HCT116 (cell line): ENCODE measurements around the gene NPDC1. TPM values are rescaled to one million over a fixed set of nuclear protein-coding genes. Genes with fewer than 3 reads are reported as not detected.

ENCODE experiments used
- ATAC-seq: fragments of 200-7000 bp; cut with Tn5 transposase; 2 replicates; pipeline ENCODE4 v1.9.1; 2020; ENCODE audit warnings: mild to moderate bottlenecking, moderate library complexity
- BruUV-seq: library from RNA; stranded (reverse); fragments of 400-500 nt; replicated peaks from 2 replicates; lab custom pipeline; 2021; lab: Mats Ljungman, UMichigan
- CTCF ChIA-PET: fragments of 300-600 bp; sonication (Branson Sonifier 250); formaldehyde crosslinking; loops from one replicate; lab custom pipeline; 2021; ENCODE audit warnings: antibody characterized with exemption; lab: Charles Lee
- POLR2A ChIA-PET: fragments of 300-600, 350-600 bp; sonication (Branson Sonifier 250); formaldehyde crosslinking; loops from one replicate; lab custom pipeline; 2021; ENCODE audit warnings: antibody characterized with exemption; lab: Charles Lee
- RAD21 ChIA-PET, 2 experiments: fragments of 300-600 bp; sonication (Branson Sonifier 250); formaldehyde crosslinking; loops; one replicate each; lab custom pipeline; 2023; ENCODE audit warnings: low total read pairs in 2 of 2; ENCODE audit not compliant: uncharacterized antibody in 2 of 2, unreplicated experiment in 2 of 2, low non-redundant PET in 1 of 2; lab: Charles Lee
- DNase-seq: peaks from one replicate; pipeline ENCODE4 v3.0.0-alpha.2; 2010; ENCODE audit warnings: low read depth, low spot score
- H2AFZ ChIP-seq: fragments of 200-600 bp; shearing (Covaris generic), sonication (generic); 2 replicates; pipeline ENCODE4 v1.6.1; 2017; ENCODE audit warnings: low read depth, mixed run types, mixed read lengths, antibody characterized with exemption, low read length; ENCODE audit not compliant: poor library complexity, severe bottlenecking
- H3K27ac ChIP-seq: 2 replicates; pipeline ENCODE4 v1.5.1; 2012; ENCODE audit warnings: low read depth, low read length
- H3K27me3 ChIP-seq: fragments of 200-600 bp; sonication (generic); 2 replicates; pipeline ENCODE4 v1.6.1; 2016; ENCODE audit warnings: mixed run types, low read length, mixed read lengths; ENCODE audit not compliant: insufficient read depth
- H3K36me3 ChIP-seq, 2 experiments: fragments of 200-500 bp in 1 of 2; fragments of 200-600 bp in 1 of 2; sonication (Bioruptor generic) in 1 of 2; sonication (generic) in 1 of 2; 2 replicates each; pipeline versions ENCODE4 v1.5.1 to v1.6.1; 2014 to 2016; ENCODE audit warnings: low read length in 2 of 2, inconsistent platforms in 1 of 2, mixed read lengths in 1 of 2, mixed run types in 1 of 2; ENCODE audit not compliant: insufficient read depth in 2 of 2, control insufficient read depth in 1 of 2
- H3K4me1 ChIP-seq, 2 experiments: fragments of 200-600 bp in 1 of 2; sonication (generic) in 1 of 2; 2 replicates each; pipeline versions ENCODE4 v1.5.1 to v1.6.1; 2012 to 2017; ENCODE audit warnings: low read length in 2 of 2, inconsistent platforms in 1 of 2, mild to moderate bottlenecking in 1 of 2, mixed read lengths in 1 of 2, mixed run types in 1 of 2, moderate library complexity in 1 of 2; ENCODE audit not compliant: insufficient read depth in 2 of 2, control insufficient read depth in 1 of 2
- H3K4me2 ChIP-seq: fragments of 200-600 bp; sonication (generic); 2 replicates; pipeline ENCODE4 v1.6.1; 2017; ENCODE audit warnings: mixed run types, low read length, mixed read lengths
- H3K4me3 ChIP-seq, 2 experiments: fragments of 200-600 bp in 1 of 2; sonication (generic) in 1 of 2; replicated peaks in 1 of 2; 2 replicates each; pipeline ENCODE4 v1.5.1; 2011 to 2016; ENCODE audit warnings: low read length in 2 of 2, control low read depth in 1 of 2, low read depth in 1 of 2, mild to moderate bottlenecking in 1 of 2, mixed read lengths in 1 of 2, mixed run types in 1 of 2
- H3K79me2 ChIP-seq: fragments of 200-600 bp; sonication (generic); 2 replicates; pipeline ENCODE4 v1.6.1; 2017; ENCODE audit warnings: mild to moderate bottlenecking, mixed run types, low read length, moderate library complexity, mixed read lengths; ENCODE audit not compliant: insufficient read depth
- H3K9ac ChIP-seq: fragments of 200-600 bp; sonication (generic); 2 replicates; pipeline ENCODE4 v1.6.1; 2016; ENCODE audit warnings: low read length, mixed read lengths
- H3K9me2 ChIP-seq: fragments of 200-600 bp; sonication (generic), shearing (Covaris generic); 2 replicates; pipeline ENCODE4 v1.6.1; 2017; ENCODE audit warnings: mixed run types, mild to moderate bottlenecking, moderate library complexity; ENCODE audit not compliant: insufficient read depth
- H3K9me3 ChIP-seq, 2 experiments: fragments of 200-500 bp in 1 of 2; fragments of 200-600 bp in 1 of 2; sonication (Bioruptor generic) in 1 of 2; sonication (generic) in 1 of 2; 2 replicates each; pipeline ENCODE4 v1.6.1; 2014 to 2017; ENCODE audit warnings: low read length in 2 of 2, mixed read lengths in 2 of 2, inconsistent platforms in 1 of 2, low read depth in 1 of 2, mild to moderate bottlenecking in 1 of 2, mixed run types in 1 of 2, moderate library complexity in 1 of 2; ENCODE audit not compliant: control insufficient read depth in 1 of 2, insufficient read depth in 1 of 2
- H4K20me1 ChIP-seq: fragments of 200-600 bp; sonication (generic), shearing (Covaris generic); 2 replicates; pipeline ENCODE4 v1.6.1; 2017; ENCODE audit warnings: mixed run types, mild to moderate bottlenecking, moderate library complexity; ENCODE audit not compliant: insufficient read depth
- CEBPB ChIP-seq: IDR thresholded peaks from 2 replicates; pipeline ENCODE4 v1.6.1; 2012; ENCODE audit warnings: low read depth
- CTCF ChIP-seq, 3 experiments: fragments of 200-600 bp in 1 of 3; sonication (generic) in 1 of 3; IDR thresholded peaks in 2 of 3; conservative IDR thresholded peaks in 1 of 3; 2 replicates each; pipeline ENCODE4 v1.5.1; 2012 to 2017; ENCODE audit warnings: low read depth in 2 of 3, low read length in 2 of 3, antibody characterized with exemption in 1 of 3, borderline replicate concordance in 1 of 3, control low read depth in 1 of 3, mild to moderate bottlenecking in 1 of 3, mixed read lengths in 1 of 3, mixed run types in 1 of 3, moderate library complexity in 1 of 3; ENCODE audit not compliant: insufficient read depth in 1 of 3
- EGR1 ChIP-seq: IDR thresholded peaks from 2 replicates; pipeline ENCODE4 v1.6.1; 2012; ENCODE audit warnings: low read depth
- ELF1 ChIP-seq: IDR thresholded peaks from 2 replicates; pipeline ENCODE4 v1.6.1; 2012; ENCODE audit warnings: low read depth, borderline replicate concordance
- EZH2phosphoT487 ChIP-seq: fragments of 200-600 bp; IDR thresholded peaks from 2 replicates; pipeline ENCODE4 v1.6.1; 2018; ENCODE audit warnings: antibody characterized with exemption, borderline replicate concordance
- JUND ChIP-seq: IDR thresholded peaks from 2 replicates; pipeline ENCODE4 v1.6.1; 2012
- POLR2A ChIP-seq: IDR thresholded peaks from 2 replicates; pipeline ENCODE4 v1.7.0; 2011; ENCODE audit warnings: borderline replicate concordance; ENCODE audit not compliant: insufficient read depth, insufficient read length; ENCODE audit errors: extremely low read depth
- POLR2AphosphoS5 ChIP-seq: IDR thresholded peaks from 2 replicates; pipeline ENCODE4 v1.6.1; 2011; ENCODE audit warnings: mild to moderate bottlenecking, low read depth, low read length, moderate library complexity
- TCF7L2 ChIP-seq: IDR thresholded peaks from 2 replicates; pipeline ENCODE4 v1.7.0; 2011; ENCODE audit warnings: borderline replicate concordance, inconsistent platforms; ENCODE audit not compliant: insufficient read depth, insufficient read length; ENCODE audit errors: extremely low read depth
- YY1 ChIP-seq: IDR thresholded peaks from 2 replicates; pipeline ENCODE4 v1.6.1; 2011; ENCODE audit warnings: low read length, low read depth, moderate library complexity, mild to moderate bottlenecking; ENCODE audit not compliant: insufficient replicate concordance; ENCODE audit errors: extremely low read depth
- ZBTB33 ChIP-seq: IDR thresholded peaks from 2 replicates; pipeline ENCODE4 v1.6.1; 2011; ENCODE audit warnings: mild to moderate bottlenecking, low read length, moderate library complexity; ENCODE audit not compliant: insufficient replicate concordance; ENCODE audit errors: extremely low read depth
- ZFX ChIP-seq: fragments of 450-650 bp; IDR thresholded peaks from 2 replicates; pipeline ENCODE4 v1.6.1; 2017
- intact Hi-C: fragments of 100-400 bp; cut with micrococcal nuclease; formaldehyde crosslinking; loops from 2 replicates; pipeline ENCODE4 v1.10.0; 2022
- total RNA-seq: library from RNA; stranded (reverse); gene quantifications from one replicate; pipeline ENCODE4 v1.2.1, GENCODE V29; 2021; ENCODE audit not compliant: unreplicated experiment

Gene NPDC1
- total RNA-seq, 1 experiment from 2014 or later, result 98.8 TPM

- no peaks in the 10 kb centered on the region for H3K27me3 ChIP-seq
- H2AFZ ChIP-seq, result no peak within 1 kb of the TSS
- peak within 1 kb of the TSS; percentile 98 for H3K27ac ChIP-seq
- POLR2A ChIA-PET, result interaction anchor here (0.7 to 4.8 kb wide), 12 partner anchors 10 to 504 kb away, joined by 3 to 43 read pairs (median 4); partner anchors contain the start of genes LCNL1, SAPCD2, TUBB4B and UAP1L1
- H3K79me2 ChIP-seq, result peaks cover 14% of the 10 kb centered on the region; the same call in 1 of the 2 replicates
- no peaks in the 10 kb centered on the region for H3K9me3 ChIP-seq
- peak within 1 kb of the TSS; percentile 83 to 96 for H3K4me3 ChIP-seq
- no peaks in the 10 kb centered on the region for H4K20me1 ChIP-seq
- BruUV-seq, result no TSS peak
- 0 out of 4 replicates have a peak, but pooled peaks cover 0 to 4% of the 10 kb centered on the region in 2 experiments for H3K36me3 ChIP-seq
- peak; percentile 98 for DNase-seq
- TF ChIP-seq TCF7L2 (peak; percentile 45), EGR1 (no peak), CTCF (IDR thresholded peaks at IDR 0.05 in 2 of 3, conservative IDR thresholded peaks at IDR 0.05 in 1 of 3; ENCODE audit: borderline replicate concordance in 1 of 3, insufficient read depth in 1 of 3, low read depth in 2 of 3, low read length in 2 of 3) (no peak), EZH2phosphoT487 (no peak), CEBPB (no peak), JUND (no peak), POLR2A (no peak), ZBTB33 (no peak), POLR2AphosphoS5 (peak; percentile 89), ZFX (peak; percentile 76; the same call in 1 of the 2 replicates), ELF1 (no peak), YY1 (peak; percentile 91)
- TF ChIP-seq, all 23 proteins: peak for 4
- Histone ChIP-seq H3K9ac (peak within 1 kb of the TSS; percentile 96), H3K9me2 (no peaks in the 10 kb centered on the region), H3K4me1 (peaks cover 38 to 56% of the 10 kb centered on the region in 2 experiments), H3K4me2 (peak within 1 kb of the TSS; percentile 98)
- RAD21 ChIA-PET, result interaction anchor here (1.5 to 2.1 kb wide), 2 partner anchors 19 kb away, joined by 5 to 12 read pairs; no protein-coding TSS in a partner anchor
- CTCF ChIA-PET, result interaction anchor here (0.8 to 4.8 kb wide), 16 partner anchors 18 to 336 kb away, joined by 3 to 49 read pairs (median 4); partner anchors contain the start of genes AJM1, EXD3, NPDC1 and RNF224
- intact Hi-C loops, result loop anchor here (1.0 kb wide), 1 partner anchor 32 kb away; no protein-coding TSS in a partner anchor
- peak; percentile 83 for ATAC-seq
Measured at GRCh38 chr9:137086531-137087408, 40.8 kb upstream of the NPDC1 start, which contains the start of gene MAN1B1. Gene MAN1B1 (plus strand): TSS chr9:137086985. CDS start chr9:137087000, 15 bp downstream.
